ENCODE results near the gene POC1A.

POC1A gene

DNA sequence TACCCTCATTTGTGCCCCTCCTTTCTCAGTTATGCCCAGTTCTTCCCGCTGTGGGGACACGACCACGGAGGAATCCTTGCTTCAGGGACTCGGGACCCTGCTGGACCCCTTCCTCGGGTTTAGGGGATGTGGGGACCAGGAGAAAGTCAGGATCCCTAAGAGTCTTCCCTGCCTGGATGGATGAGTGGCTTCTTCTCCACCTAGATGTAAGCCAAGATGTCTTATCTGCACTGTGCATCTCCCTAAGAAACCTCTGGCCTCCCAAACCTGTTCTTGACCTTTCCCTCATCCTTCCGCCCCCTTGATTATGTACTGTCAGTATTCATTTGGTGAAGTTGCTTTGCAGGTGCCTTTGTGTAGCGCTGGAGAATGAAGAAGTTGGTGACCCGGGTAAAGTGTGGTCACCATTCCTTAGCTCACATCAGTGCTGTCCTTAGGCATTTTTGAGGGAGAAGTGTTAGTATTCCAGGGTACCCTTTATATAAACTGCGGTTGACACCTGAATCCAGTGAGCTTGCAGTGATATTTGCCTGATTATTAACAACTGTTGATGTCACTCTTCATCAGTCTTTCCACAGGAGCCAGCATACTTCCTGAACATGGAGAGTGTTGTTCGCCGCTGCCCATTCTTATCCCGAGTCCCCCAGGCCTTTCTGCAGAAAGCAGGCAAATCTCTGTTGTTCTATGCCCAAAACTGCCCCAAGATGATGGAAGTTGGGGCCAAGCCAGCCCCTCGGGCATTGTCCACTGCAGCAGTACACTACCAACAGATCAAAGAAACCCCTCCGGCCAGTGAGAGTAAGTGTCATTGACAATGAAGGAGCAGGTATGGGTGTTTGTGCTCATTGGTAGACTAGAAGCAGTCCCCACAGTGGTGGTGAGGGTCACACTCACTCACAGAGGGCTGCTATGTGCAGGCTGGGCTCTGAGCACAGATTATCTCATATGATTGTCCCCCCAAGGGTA is 44.7 kb upstream of the POC1A start:
- Histone ChIP-seq H3K27ac (peak overlapping the region; percentile 75 to 81), H3K27me3 (no peaks in the 10 kb centered on the region), H3K4me1 (peaks cover 4 to 36% (median 22%) of the 10 kb centered on the region in 4 donors), H3K36me3 (peaks cover 16 to 26% (median 20%) of the 10 kb centered on the region in 3 donors), H3K4me3 (peak overlapping the region; percentile 77 to 86), H3K9me3 (no peaks in the 10 kb centered on the region)
- no peak for DNase-seq
- intact Hi-C loops (cut with DNase I; ENCODE audit: low total_unique reads), result no loop called here
- TF ChIP-seq, protein P1, sequence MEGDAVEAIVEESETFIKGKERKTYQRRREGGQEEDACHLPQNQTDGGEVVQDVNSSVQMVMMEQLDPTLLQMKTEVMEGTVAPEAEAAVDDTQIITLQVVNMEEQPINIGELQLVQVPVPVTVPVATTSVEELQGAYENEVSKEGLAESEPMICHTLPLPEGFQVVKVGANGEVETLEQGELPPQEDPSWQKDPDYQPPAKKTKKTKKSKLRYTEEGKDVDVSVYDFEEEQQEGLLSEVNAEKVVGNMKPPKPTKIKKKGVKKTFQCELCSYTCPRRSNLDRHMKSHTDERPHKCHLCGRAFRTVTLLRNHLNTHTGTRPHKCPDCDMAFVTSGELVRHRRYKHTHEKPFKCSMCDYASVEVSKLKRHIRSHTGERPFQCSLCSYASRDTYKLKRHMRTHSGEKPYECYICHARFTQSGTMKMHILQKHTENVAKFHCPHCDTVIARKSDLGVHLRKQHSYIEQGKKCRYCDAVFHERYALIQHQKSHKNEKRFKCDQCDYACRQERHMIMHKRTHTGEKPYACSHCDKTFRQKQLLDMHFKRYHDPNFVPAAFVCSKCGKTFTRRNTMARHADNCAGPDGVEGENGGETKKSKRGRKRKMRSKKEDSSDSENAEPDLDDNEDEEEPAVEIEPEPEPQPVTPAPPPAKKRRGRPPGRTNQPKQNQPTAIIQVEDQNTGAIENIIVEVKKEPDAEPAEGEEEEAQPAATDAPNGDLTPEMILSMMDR (IDR thresholded peaks at IDR 0.05), result no peak

DNA sequence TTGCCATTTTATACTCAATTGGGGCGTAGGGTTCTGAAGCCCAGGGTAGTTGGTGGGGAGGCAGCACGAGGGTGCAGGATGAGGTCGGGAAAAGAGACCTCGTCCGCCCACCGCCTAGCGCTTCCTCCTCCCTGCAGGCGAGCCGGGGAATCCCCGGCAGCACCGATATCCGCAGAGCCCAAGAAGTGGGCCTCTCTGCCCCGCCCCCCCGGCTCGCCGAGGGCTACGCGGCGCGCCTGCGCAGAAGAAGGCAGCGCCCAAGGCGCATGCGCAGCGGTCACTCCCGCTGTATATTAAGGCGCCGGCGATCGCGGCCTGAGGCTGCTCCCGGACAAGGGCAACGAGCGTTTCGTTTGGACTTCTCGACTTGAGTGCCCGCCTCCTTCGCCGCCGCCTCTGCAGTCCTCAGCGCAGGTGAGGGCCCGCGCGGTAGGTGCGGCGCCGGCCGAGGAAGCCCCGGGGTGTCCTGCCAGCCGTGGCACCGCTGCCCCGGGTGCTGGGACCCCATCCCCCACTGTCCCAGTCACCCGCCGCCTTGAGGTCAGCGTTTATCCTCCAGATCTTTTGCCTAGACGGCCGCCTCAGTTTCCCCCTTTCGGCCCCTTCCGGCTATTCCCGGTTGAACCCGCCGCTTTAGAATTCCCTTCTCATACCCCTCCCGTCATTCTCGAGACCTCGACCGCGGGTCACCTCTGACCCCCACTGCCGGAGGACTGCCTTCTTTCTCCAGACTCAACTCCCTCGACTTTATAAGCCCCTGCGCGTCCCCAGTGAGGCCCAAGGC is 43.8 kb upstream of the POC1A start, which contains the start of gene ALAS1:
Gene ALAS1 (plus strand): TSS at position 319 of the 784 bp plus-strand sequence. CDS start 1,082 bp downstream, outside the sequence.
- H3K27ac ChIP-seq, result peak within 1 kb of the TSS; percentile 75 to 81
- H3K27me3 ChIP-seq, result no peaks in the 10 kb centered on the region
- intact Hi-C loops (cut with DNase I; ENCODE audit: low total_unique reads), result no loop called here
- TF ChIP-seq, protein P1 (IDR thresholded peaks at IDR 0.05), result peak; percentile 13 to 21
- peak within 1 kb of the TSS; percentile 77 to 86 for H3K4me3 ChIP-seq
- peak; percentile 91 to 95 for DNase-seq
- peaks cover 4 to 38% (median 22%) of the 10 kb centered on the region in 4 donors for H3K4me1 ChIP-seq
- peaks cover 7 to 17% (median 11%) of the 10 kb centered on the region in 3 donors for H3K36me3 ChIP-seq
- no peaks in the 10 kb centered on the region for H3K9me3 ChIP-seq

DNA sequence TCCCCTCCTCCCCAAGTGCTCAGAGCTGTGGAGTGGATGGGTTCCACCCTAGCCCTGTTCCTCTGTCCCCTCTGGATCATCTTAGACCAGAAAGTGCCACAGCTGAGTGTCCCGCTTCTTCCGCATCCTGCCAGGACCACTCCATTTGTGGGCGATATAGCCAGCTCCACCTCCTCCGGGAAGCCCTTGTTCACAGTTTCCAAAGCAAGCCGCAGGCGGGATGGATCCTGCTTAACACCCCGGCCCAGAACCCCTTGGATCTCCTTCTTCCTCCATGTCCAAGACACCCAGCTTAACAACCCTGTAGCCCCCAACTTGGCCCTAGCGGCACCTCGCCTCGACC is 43.2 kb upstream of the POC1A start:
- DNase-seq, result no peak
- peak overlapping the region; percentile 77 to 86 for H3K4me3 ChIP-seq
- H3K27ac ChIP-seq, result peak overlapping the region; percentile 75 to 81
- H3K27me3 ChIP-seq, result no peaks in the 10 kb centered on the region
- H3K9me3 ChIP-seq, result no peaks in the 10 kb centered on the region
- intact Hi-C loops (cut with DNase I; ENCODE audit: low total_unique reads), result no loop called here
- peaks cover 4 to 43% (median 22%) of the 10 kb centered on the region in 4 donors for H3K4me1 ChIP-seq
- TF ChIP-seq, protein P1 (IDR thresholded peaks at IDR 0.05), result no peak
- H3K36me3 ChIP-seq, result peaks cover 1 to 12% (median 6%) of the 10 kb centered on the region in 3 donors

DNA sequence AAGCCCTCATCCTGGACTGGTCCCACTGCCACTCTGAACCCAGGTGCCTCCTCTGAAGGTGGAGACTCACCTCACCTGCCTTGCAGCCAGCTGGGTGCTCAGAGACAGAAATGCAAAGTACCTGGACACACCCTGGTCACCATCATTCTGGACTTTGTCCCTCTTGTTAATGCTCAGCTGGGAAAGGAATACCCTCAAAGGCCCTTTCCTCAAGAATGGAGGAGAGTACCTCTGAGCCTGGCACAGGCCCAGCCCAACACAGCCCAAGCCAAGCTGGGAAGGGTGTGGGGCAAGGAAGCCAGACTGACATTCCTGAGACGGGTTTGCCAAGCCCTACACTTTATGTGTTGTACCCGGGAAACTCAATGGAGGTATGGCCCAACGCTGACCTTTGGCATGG is 42.8 kb upstream of the POC1A start:
- DNase-seq, result no peak
- Histone ChIP-seq H3K4me3 (no peak overlapping the region), H3K36me3 (peaks cover 0 to 7% (median under 1%) of the 10 kb centered on the region in 3 donors), H3K9me3 (no peaks in the 10 kb centered on the region), H3K4me1 (peaks cover 4 to 43% (median 22%) of the 10 kb centered on the region in 4 donors), H3K27ac (peak overlapping the region in 1 of 2 donors; percentile 81), H3K27me3 (no peaks in the 10 kb centered on the region)
- TF ChIP-seq, protein P1 (IDR thresholded peaks at IDR 0.05), result no peak
- intact Hi-C loops (cut with DNase I; ENCODE audit: low total_unique reads), result no loop called here

DNA sequence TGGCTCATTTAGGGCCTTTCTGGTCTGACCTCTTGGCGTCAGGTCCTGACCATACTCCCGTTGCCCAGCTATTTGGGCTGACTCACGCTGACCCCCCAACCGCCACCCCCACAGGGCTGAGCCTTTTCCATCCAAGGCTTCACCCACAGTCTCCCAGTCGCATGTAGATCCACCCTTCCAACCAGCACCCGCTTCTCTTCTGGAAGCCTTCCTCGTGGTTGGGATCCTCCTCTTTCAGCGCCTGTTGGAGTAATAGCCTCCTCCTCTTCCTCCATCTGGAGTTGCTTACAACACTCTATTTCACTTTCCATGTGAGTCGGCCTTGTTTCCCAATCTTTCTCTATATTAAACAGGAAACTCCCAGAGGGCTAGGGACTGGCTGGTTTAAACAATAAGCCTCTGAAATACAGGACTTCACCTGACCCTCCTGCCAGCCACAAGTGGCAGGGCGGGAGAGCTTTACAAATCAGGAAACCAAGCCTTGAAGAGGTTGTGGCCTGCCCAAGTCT is 41.7 kb upstream of the POC1A start:
- TF ChIP-seq, protein P1 (IDR thresholded peaks at IDR 0.05), result no peak
- intact Hi-C loops (cut with DNase I; ENCODE audit: low total_unique reads), result no loop called here
- no peak overlapping the region for H3K27ac ChIP-seq

More for the DNA sequence above, 41.7 kb upstream of the POC1A start:
- DNase-seq, result peak in 1 of 2 donors; percentile 32
- Histone ChIP-seq H3K9me3 (no peaks in the 10 kb centered on the region), H3K4me3 (no peak overlapping the region), H3K4me1 (peaks cover 4 to 44% (median 23%) of the 10 kb centered on the region in 4 donors), H3K36me3 (no peaks in the 10 kb centered on the region), H3K27me3 (no peaks in the 10 kb centered on the region)

Measured in tibial artery (tissue), 4 donors.